DND-41 (cell line): ENCODE measurements around the gene PLEKHA4.

Source experiments
- EZH2 ChIP-seq: IDR thresholded peaks from 3 replicates; pipeline ENCODE4 v1.6.1; 2012; ENCODE audit warnings: borderline replicate concordance, low read depth, mild to moderate bottlenecking, moderate library complexity, low read length, inconsistent platforms; ENCODE audit not compliant: severe bottlenecking
- TF ChIP-seq, protein P1 (sequence below): IDR thresholded peaks from 2 replicates; pipeline ENCODE4 v1.5.1; 2012; ENCODE audit warnings: borderline replicate concordance, low read length, moderate library complexity, mild to moderate bottlenecking; ENCODE audit not compliant: poor library complexity, severe bottlenecking; ENCODE audit errors: extremely low read depth

DNA sequence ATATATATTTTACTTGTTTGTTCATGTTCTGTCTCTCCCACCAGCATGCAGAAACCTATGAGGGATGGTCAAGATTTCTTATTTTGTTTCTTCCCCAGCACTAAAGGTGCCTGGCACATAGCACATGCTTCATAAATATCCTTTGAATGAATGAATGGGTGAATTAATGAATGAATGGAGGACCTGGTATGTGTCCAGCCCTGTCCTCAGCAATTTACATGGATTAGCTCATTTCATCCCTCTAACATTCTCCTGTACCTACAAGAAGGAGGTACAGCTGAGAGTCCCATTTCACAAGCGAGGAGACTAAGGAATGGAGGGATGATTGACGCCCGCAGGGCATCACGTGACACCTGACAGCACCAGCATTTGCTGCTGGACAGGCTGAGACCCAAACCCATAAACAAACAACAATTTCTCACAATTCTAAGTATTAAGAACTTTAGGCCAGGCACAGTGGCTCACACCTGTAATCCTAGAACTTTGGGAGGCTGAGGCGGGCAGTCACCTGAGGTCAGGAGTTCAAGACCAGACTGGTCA, 50.8 kb downstream of the PLEKHA4 start:
- no peak for TF ChIP-seq EZH2
- TF ChIP-seq, protein P1, sequence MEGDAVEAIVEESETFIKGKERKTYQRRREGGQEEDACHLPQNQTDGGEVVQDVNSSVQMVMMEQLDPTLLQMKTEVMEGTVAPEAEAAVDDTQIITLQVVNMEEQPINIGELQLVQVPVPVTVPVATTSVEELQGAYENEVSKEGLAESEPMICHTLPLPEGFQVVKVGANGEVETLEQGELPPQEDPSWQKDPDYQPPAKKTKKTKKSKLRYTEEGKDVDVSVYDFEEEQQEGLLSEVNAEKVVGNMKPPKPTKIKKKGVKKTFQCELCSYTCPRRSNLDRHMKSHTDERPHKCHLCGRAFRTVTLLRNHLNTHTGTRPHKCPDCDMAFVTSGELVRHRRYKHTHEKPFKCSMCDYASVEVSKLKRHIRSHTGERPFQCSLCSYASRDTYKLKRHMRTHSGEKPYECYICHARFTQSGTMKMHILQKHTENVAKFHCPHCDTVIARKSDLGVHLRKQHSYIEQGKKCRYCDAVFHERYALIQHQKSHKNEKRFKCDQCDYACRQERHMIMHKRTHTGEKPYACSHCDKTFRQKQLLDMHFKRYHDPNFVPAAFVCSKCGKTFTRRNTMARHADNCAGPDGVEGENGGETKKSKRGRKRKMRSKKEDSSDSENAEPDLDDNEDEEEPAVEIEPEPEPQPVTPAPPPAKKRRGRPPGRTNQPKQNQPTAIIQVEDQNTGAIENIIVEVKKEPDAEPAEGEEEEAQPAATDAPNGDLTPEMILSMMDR: no peak
